ENCODE data around the gene TTLL8.

The TTLL8 gene

GRCh38 chr22:50022171-50022819 lies 35.8 kb downstream of the TTLL8 start:
- DNase-seq (ENCODE audit: low read depth in 3 of 3, low spot score in 1 of 3): no peak

- no peak for DNase-seq (ENCODE audit: low read depth in 3 of 3, low spot score in 1 of 3)
Measured at GRCh38 chr22:50020606-50021005, 37.5 kb downstream of the TTLL8 start.

GRCh38 chr22:50019316-50019715 lies 38.8 kb downstream of the TTLL8 start:
- no peak for DNase-seq (ENCODE audit: low read depth in 3 of 3, low spot score in 1 of 3)

GRCh38 chr22:50018608-50019285 lies 39.4 kb downstream of the TTLL8 start:
- DNase-seq (ENCODE audit: low read depth in 3 of 3, low spot score in 1 of 3): no peak

- no peak for DNase-seq (ENCODE audit: low read depth in 3 of 3, low spot score in 1 of 3)
Measured at GRCh38 chr22:50017701-50018224, 40.3 kb downstream of the TTLL8 start.

- DNase-seq (ENCODE audit: low read depth in 3 of 3, low spot score in 1 of 3): peak in 1 of 3 donors; percentile 58
Measured at GRCh38 chr22:50016988-50017700, 41.0 kb downstream of the TTLL8 start.

- DNase-seq (ENCODE audit: low read depth in 3 of 3, low spot score in 1 of 3): no peak
Measured at GRCh38 chr22:50016308-50016987, 41.6 kb downstream of the TTLL8 start.

GRCh38 chr22:50015451-50016307 lies 42.4 kb downstream of the TTLL8 start:
- DNase-seq (ENCODE audit: low read depth in 3 of 3, low spot score in 1 of 3): no peak

- no peak for DNase-seq (ENCODE audit: low read depth in 3 of 3, low spot score in 1 of 3)
Measured at GRCh38 chr22:50014655-50015401, 43.3 kb downstream of the TTLL8 start.

- DNase-seq (ENCODE audit: low read depth in 3 of 3, low spot score in 1 of 3): no peak
Measured at GRCh38 chr22:50014053-50014501, 44.0 kb downstream of the TTLL8 start.

GRCh38 chr22:50012211-50013181 lies 45.6 kb downstream of the TTLL8 start, which contains the start of gene IL17REL:
Gene IL17REL, minus strand, starts transcription at chr22:50012765. Its CDS starts 119 bp downstream, at chr22:50012646.
- no peak for DNase-seq (ENCODE audit: low read depth in 3 of 3, low spot score in 1 of 3)

- no peak for DNase-seq (ENCODE audit: low read depth in 3 of 3, low spot score in 1 of 3)
Measured at GRCh38 chr22:50011447-50012210, 46.5 kb downstream of the TTLL8 start.

- peak; percentile 54 to 56 (median 56) for DNase-seq (ENCODE audit: low read depth in 3 of 3, low spot score in 1 of 3)
Measured at GRCh38 chr22:50010676-50011446, 47.2 kb downstream of the TTLL8 start.

- no peak for DNase-seq (ENCODE audit: low read depth in 3 of 3, low spot score in 1 of 3)
Measured at GRCh38 chr22:50009765-50010675, 48.1 kb downstream of the TTLL8 start.

GRCh38 chr22:50009251-50009650 lies 48.8 kb downstream of the TTLL8 start:
- DNase-seq (ENCODE audit: low read depth in 3 of 3, low spot score in 1 of 3): no peak
